Colonic mucosa (tissue), 4 donors: ENCODE data around the gene TFDP1. TPM values are rescaled to one million over a fixed set of nuclear protein-coding genes. Genes with fewer than 3 reads are reported as not detected.

Experiments
- DNase-seq: peaks from one replicate; pipeline ENCODE4 v3.0.0-alpha.2; 2020
- H3K27ac ChIP-seq: fragments of 200-600 bp; one replicate; pipeline ENCODE4 v1.8.0; 2021
- H3K27me3 ChIP-seq: fragments of 200-600 bp; one replicate; pipeline ENCODE4 v1.8.0; 2021
- H3K36me3 ChIP-seq: fragments of 200-600 bp; one replicate; pipeline ENCODE4 v1.8.0; 2021
- H3K4me1 ChIP-seq: fragments of 200-600 bp; one replicate; pipeline ENCODE4 v1.8.0; 2021; ENCODE audit warnings: mild to moderate bottlenecking
- H3K4me3 ChIP-seq: fragments of 200-600 bp; one replicate; pipeline ENCODE4 v1.8.0; 2021
- H3K9ac ChIP-seq, 2 donors: one replicate each; pipeline ENCODE4 v1.7.0; 2013; ENCODE audit warnings: control low read depth in 2 of 2, low read depth in 2 of 2, low read length in 2 of 2
- H3K9me3 ChIP-seq: fragments of 200-600 bp; one replicate; pipeline ENCODE4 v1.8.0; 2021
- intact Hi-C: fragments of 100-400 bp; cut with DNase I; formaldehyde crosslinking; loops from one replicate; pipeline ENCODE4 v1.14.1; 2022
- total RNA-seq, 2 donors: library from RNA; stranded (reverse); fragmentation: NEBNext Ultra II Directional in 1 of 2; extraction: Animal tissue kit (Norgen Biotek cat#: 25700) in 1 of 2; gene quantifications; one replicate each; pipeline ENCODE4 v1.2.1, GENCODE V29; 2021
- TF ChIP-seq, protein P1 (sequence below): fragments of 200-600 bp; IDR thresholded peaks from one replicate; pipeline ENCODE4 v1.8.0; 2022; ENCODE audit warnings: antibody characterized with exemption, mild to moderate bottlenecking
- donor health status: healthy.
- donor health status: DM: no; HTN: no; CAD: no.
- donor health status: DM: no; HTN: no; CAD: no.

Gene TFDP1
- total RNA-seq, 2 donors from 2014 or later, result 60.3 to 112 TPM

GRCh38 chr13:113639616-113640262, 55.2 kb downstream of the TFDP1 start:
- Histone ChIP-seq H3K9ac (no peak overlapping the region), H3K4me1 (no peaks in the 10 kb centered on the region), H3K9me3 (no peaks in the 10 kb centered on the region), H3K4me3 (no peak overlapping the region), H3K36me3 (peaks cover 4% of the 10 kb centered on the region), H3K27me3 (no peaks in the 10 kb centered on the region), H3K27ac (no peak overlapping the region)
- TF ChIP-seq, protein P1, sequence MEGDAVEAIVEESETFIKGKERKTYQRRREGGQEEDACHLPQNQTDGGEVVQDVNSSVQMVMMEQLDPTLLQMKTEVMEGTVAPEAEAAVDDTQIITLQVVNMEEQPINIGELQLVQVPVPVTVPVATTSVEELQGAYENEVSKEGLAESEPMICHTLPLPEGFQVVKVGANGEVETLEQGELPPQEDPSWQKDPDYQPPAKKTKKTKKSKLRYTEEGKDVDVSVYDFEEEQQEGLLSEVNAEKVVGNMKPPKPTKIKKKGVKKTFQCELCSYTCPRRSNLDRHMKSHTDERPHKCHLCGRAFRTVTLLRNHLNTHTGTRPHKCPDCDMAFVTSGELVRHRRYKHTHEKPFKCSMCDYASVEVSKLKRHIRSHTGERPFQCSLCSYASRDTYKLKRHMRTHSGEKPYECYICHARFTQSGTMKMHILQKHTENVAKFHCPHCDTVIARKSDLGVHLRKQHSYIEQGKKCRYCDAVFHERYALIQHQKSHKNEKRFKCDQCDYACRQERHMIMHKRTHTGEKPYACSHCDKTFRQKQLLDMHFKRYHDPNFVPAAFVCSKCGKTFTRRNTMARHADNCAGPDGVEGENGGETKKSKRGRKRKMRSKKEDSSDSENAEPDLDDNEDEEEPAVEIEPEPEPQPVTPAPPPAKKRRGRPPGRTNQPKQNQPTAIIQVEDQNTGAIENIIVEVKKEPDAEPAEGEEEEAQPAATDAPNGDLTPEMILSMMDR, result no peak
- no peak for DNase-seq
- intact Hi-C loops, result no loop called here

DNA sequence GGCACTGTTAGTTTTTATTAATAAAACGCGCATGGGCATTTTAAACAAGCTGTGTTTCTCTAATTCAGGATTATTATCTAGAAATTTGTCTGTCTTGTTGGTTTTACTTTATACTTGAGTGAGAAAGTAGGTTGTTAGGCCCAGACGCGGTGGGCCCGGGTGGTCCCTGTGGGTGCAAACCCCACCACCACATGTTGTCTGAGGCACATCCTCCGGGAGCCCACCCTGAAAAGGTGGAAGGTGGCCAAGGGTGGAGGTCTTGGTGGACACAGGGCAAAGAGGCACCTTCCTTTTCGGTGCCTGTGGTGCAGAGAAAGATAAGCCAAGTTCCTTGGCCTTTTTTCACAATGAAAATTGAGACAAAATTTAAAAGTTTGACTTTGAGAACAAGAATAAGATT, 56.9 kb downstream of the TFDP1 start:
- no peak overlapping the region for H3K4me3 ChIP-seq
- H3K4me1 ChIP-seq, result no peaks in the 10 kb centered on the region
- TF ChIP-seq, protein P1, result no peak
- intact Hi-C loops, result no loop called here
- no peak for DNase-seq
- peaks cover 4% of the 10 kb centered on the region for H3K36me3 ChIP-seq
- H3K9me3 ChIP-seq, result no peaks in the 10 kb centered on the region
- no peak overlapping the region for H3K9ac ChIP-seq
- H3K27ac ChIP-seq, result no peak overlapping the region
- no peaks in the 10 kb centered on the region for H3K27me3 ChIP-seq

- intact Hi-C loops, result no loop called here
- peaks cover 7% of the 10 kb centered on the region for H3K4me1 ChIP-seq
Observed at GRCh38 chr13:113642563-113642962, 58.0 kb downstream of the TFDP1 start.

GRCh38 chr13:113643593-113643992, 59.0 kb downstream of the TFDP1 start:
- Histone ChIP-seq H3K27me3 (no peaks in the 10 kb centered on the region), H3K27ac (no peak overlapping the region), H3K36me3 (no peaks in the 10 kb centered on the region), H3K4me1 (peaks cover 7% of the 10 kb centered on the region), H3K9me3 (no peaks in the 10 kb centered on the region), H3K4me3 (no peak overlapping the region), H3K9ac (no peak overlapping the region)
- DNase-seq, result no peak
- intact Hi-C loops, result no loop called here
- TF ChIP-seq, protein P1, result no peak

More at GRCh38 chr13:113642563-113642962, 58.0 kb downstream of the TFDP1 start:
- TF ChIP-seq, protein P1, result no peak
- no peak overlapping the region for H3K4me3 ChIP-seq
- H3K27ac ChIP-seq, result no peak overlapping the region
- no peak for DNase-seq
- H3K27me3 ChIP-seq, result no peaks in the 10 kb centered on the region
- peaks cover 4% of the 10 kb centered on the region for H3K36me3 ChIP-seq
- no peaks in the 10 kb centered on the region for H3K9me3 ChIP-seq
- H3K9ac ChIP-seq, result no peak overlapping the region

DNA sequence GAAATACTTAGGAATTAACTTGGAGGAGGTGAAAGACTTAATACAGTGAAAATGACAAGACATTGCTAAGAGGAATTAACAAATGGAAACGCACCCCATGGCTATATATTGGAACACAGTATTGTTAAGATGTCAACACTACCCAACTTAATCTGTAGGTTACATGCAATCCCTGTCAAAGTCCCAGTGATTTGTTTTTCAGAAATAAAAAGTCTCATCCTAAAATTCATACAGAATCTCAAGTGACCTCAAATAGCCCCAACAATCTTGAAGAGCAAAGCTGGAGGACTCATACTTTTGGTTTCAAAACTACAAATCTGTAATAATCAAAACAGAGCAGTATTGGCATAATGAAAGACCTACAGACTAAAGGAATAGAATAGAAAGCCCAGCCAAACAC, 60.2 kb downstream of the TFDP1 start:
- H3K9me3 ChIP-seq, result no peaks in the 10 kb centered on the region

More for the DNA sequence above, 60.2 kb downstream of the TFDP1 start:
- Histone ChIP-seq H3K27me3 (no peaks in the 10 kb centered on the region), H3K36me3 (no peaks in the 10 kb centered on the region), H3K4me1 (peaks cover 7% of the 10 kb centered on the region), H3K27ac (no peak overlapping the region), H3K9ac (no peak overlapping the region), H3K4me3 (no peak overlapping the region)
- TF ChIP-seq, protein P1, result no peak
- no peak for DNase-seq
- intact Hi-C loops, result no loop called here
